Measurements from ENCODE around the gene C17orf114.

The C17orf114 gene

DNA sequence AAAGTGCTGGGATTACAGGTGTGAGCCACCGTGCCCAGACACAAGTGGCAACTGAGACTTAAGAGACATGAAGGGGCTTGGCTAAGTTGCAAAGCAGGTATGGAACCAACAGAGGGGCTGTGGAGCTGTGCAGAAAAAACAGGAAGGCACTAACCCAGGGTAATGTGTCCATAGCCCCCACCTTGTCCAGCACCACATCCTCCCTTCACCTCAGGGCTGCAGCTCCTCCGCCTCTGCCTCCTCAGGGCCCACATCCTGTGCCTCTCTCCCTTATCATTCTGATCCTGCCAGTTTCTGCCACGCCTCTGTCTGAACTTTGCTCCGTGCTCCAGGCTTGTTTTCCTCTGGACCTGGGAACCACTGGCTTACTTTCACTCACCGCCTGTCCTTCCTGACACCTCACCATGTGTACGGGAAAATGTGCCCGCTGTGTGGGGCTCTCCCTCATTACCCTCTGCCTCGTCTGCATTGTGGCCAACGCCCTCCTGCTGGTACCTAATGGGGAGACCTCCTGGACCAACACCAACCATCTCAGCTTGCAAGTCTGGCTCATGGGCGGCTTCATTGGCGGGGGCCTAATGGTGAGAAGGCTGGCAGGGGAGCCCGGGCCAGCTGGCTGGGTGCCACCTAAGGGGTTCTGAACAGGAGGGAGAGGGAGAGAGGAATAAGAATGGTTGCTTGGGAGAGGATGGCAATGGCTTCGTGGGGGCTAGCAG lies 30.5 kb downstream of the C17orf114 start, which contains the start of gene TM4SF5:
Gene TM4SF5, plus strand, starts transcription at position 368 of the 716 bp plus-strand sequence. Its CDS starts 37 bp downstream, at position 405.
- DNase-seq (no peak), ATAC-seq (ENCODE audit: low read depth) (no peak)
- intact Hi-C loops (cut with micrococcal nuclease): no loop called here
- Mint-ChIP-seq H3K4me3 (no peak within 1 kb of the TSS), H3K9me3 (no peaks in the 10 kb centered on the region), H3K27ac (no peak within 1 kb of the TSS), H3K27me3 (peaks cover 14% of the 10 kb centered on the region), H3K4me1 (peaks cover 10% of the 10 kb centered on the region), H3K36me3 (ENCODE audit: low read depth) (no peaks in the 10 kb centered on the region)
- ChIA-PET POLR2A (no interaction called here), CTCF (no interaction called here)
- no peak for TF ChIP-seq CTCF (IDR thresholded peaks at IDR 0.05)

DNA sequence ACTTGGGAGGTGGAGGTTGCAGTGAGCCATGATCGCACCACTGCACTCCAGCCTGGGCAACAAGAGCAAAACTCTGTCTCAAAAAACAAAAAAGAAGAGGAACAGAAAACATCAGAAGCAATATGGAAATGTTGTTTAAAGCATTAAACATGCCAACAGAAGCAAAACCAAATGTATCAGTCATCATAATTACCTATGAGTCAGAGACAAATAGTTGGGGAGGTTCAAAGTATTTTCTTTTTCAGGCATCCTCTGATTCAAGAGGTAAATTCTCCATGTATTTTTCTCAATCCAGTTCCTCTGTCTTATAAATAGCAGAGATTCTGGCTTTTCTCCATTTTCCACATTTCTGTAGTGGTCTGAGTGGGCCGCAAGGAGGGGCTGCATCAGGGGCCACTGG lies 32.5 kb downstream of the C17orf114 start:
- Mint-ChIP-seq H3K9me3 (no peaks in the 10 kb centered on the region), H3K4me3 (no peak overlapping the region), H3K36me3 (ENCODE audit: low read depth) (no peaks in the 10 kb centered on the region), H3K27ac (no peak overlapping the region), H3K4me1 (peaks cover 8% of the 10 kb centered on the region), H3K27me3 (peaks cover 14% of the 10 kb centered on the region)
- ATAC-seq (ENCODE audit: low read depth) (no peak), DNase-seq (no peak)
- ChIA-PET CTCF (interaction anchor here (0.6 kb wide), 1 partner anchor 22 kb away, joined by 3 read pairs; no protein-coding TSS in a partner anchor), POLR2A (no interaction called here)
- no peak for TF ChIP-seq CTCF (IDR thresholded peaks at IDR 0.05)
- intact Hi-C loops (cut with micrococcal nuclease): no loop called here

DNA sequence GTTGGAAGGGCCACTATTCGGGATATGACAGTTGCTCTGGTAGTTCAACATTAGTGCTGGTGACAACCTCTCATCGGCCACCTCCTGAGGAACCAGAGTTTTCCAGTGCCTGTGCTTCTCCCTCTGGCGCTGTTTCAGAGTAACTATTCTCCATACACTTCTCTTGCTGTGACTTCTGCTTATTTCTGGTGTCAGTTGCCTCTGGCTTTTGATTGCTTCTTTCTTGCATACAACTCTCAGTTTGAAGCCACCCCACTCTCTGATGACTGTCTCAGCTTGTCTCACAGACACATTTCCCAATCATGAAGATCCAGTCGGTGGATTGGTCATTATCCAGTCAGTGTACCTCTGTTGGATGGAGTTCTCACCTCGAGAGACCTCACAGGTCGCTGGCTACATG lies 33.8 kb downstream of the C17orf114 start:
- ChIA-PET CTCF (no interaction called here), POLR2A (no interaction called here)
- peaks cover 14% of the 10 kb centered on the region for H3K27me3 Mint-ChIP-seq
- no peak for DNase-seq
- TF ChIP-seq CTCF (IDR thresholded peaks at IDR 0.05): no peak
- H3K4me3 Mint-ChIP-seq: no peak overlapping the region
- intact Hi-C loops (cut with micrococcal nuclease): no loop called here
- ATAC-seq (ENCODE audit: low read depth): no peak
- no peaks in the 10 kb centered on the region for H3K9me3 Mint-ChIP-seq
- H3K4me1 Mint-ChIP-seq: peaks cover 5% of the 10 kb centered on the region
- H3K27ac Mint-ChIP-seq: peak overlapping the region; percentile 3
- no peaks in the 10 kb centered on the region for H3K36me3 Mint-ChIP-seq (ENCODE audit: low read depth)

DNA sequence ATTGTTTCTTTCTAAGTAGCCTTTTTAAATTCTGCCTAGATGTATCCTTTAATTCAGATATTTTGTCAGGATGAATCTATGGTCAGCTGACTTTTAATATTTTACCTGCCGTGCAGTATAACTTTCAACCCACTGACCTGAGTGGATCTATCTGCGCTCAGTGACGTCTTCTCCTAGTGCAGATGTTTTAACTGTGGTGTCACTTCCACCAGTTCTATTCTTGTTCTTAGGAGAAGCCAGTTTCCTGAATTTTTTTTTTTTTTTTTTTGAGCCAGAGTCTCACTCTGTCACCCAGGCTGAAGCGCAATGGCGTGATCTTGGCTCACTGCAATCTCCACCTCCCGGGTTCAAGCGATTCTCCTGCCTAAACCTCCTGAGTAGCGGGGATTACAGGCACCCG lies 35.4 kb downstream of the C17orf114 start:
- Mint-ChIP-seq H3K9me3 (no peaks in the 10 kb centered on the region), H3K4me1 (peaks cover 5% of the 10 kb centered on the region), H3K27me3 (peaks cover 8% of the 10 kb centered on the region), H3K4me3 (no peak overlapping the region), H3K27ac (no peak overlapping the region), H3K36me3 (ENCODE audit: low read depth) (no peaks in the 10 kb centered on the region)
- TF ChIP-seq CTCF (IDR thresholded peaks at IDR 0.05): no peak
- ATAC-seq (ENCODE audit: low read depth): no peak
- intact Hi-C loops (cut with micrococcal nuclease): no loop called here
- no peak for DNase-seq
- CTCF ChIA-PET: no interaction called here
- POLR2A ChIA-PET: no interaction called here

DNA sequence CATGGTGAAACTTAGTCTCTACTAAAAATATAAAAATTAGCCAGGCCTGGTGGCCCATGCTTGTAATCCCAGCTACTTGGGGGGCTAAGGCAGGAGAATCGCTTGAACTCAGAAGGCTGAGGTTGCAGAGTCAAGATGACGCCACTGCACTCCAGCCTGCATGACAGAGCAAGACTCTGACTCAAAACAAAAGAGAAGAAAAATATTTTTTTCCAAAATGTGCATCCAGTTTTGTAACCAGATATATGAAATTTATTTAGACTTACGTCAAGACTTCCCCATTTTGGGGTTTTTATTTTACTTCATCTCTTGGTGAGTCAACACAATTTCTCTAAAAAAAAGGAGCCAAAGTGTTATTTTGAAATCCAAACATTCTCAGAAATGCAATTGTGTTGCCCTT lies 35.9 kb downstream of the C17orf114 start:
- Mint-ChIP-seq H3K27me3 (peaks cover 6% of the 10 kb centered on the region), H3K4me3 (no peak overlapping the region), H3K36me3 (ENCODE audit: low read depth) (no peaks in the 10 kb centered on the region), H3K27ac (peak overlapping the region; percentile 35), H3K9me3 (no peaks in the 10 kb centered on the region), H3K4me1 (peaks cover 5% of the 10 kb centered on the region)
- ATAC-seq (ENCODE audit: low read depth) (no peak), DNase-seq (no peak)
- ChIA-PET CTCF (no interaction called here), POLR2A (no interaction called here)
- intact Hi-C loops (cut with micrococcal nuclease): no loop called here
- no peak for TF ChIP-seq CTCF (IDR thresholded peaks at IDR 0.05)
